Jurkat, Clone E6-1 (cell line): Measurements from ENCODE around the gene VPS33A.
"Not testable (repeated sequence)": the region's sequence is repeated elsewhere in the genome, so short reads cannot be mapped to it uniquely, and the experiment has no call there.

ENCODE experiments used
- DNase-seq: peaks from one replicate; pipeline ENCODE4 v3.0.0-alpha.2; 2011; ENCODE audit warnings: low read depth, low spot score
- H3K4me3 ChIP-seq: 2 replicates; pipeline ENCODE4 v1.5.1; 2011; ENCODE audit warnings: mild to moderate bottlenecking, low read length, control low read depth, moderate library complexity

Gene VPS33A

DNA sequence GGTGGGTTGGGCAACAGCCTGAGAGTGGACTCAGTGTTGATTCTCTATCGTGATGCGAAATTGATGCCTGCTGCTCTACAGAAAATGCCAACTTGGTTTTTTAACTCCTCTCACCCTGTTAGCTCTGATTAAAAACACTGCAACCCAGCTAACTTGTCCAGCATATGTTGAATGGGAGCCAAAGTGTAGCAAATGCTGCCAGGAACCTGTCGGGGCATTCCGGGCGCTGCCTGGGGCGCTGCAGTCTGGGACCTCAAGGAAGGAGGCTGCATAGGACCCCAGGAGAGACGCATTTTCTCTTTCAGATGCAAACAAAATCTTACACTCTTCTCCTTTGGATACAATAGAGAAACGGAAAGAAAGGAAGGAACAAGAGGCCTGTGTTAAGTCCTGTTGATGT lies 58.9 kb downstream of the VPS33A start:
- H3K4me3 ChIP-seq: no peak overlapping the region
- no peak for DNase-seq

DNA sequence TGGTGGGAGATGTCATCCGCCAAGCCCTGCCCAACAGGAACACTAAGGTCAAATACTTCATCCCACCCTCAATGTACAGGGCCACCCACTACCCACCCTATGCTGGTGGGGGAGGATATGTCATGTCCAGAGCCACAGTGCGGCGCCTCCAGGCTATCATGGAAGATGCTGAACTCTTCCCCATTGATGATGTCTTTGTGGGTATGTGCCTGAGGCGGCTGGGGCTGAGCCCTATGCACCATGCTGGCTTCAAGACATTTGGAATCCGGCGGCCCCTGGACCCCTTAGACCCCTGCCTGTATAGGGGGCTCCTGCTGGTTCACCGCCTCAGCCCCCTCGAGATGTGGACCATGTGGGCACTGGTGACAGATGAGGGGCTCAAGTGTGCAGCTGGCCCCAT lies 59.3 kb downstream of the VPS33A start:
- no peak for DNase-seq
- no peak overlapping the region for H3K4me3 ChIP-seq

DNA sequence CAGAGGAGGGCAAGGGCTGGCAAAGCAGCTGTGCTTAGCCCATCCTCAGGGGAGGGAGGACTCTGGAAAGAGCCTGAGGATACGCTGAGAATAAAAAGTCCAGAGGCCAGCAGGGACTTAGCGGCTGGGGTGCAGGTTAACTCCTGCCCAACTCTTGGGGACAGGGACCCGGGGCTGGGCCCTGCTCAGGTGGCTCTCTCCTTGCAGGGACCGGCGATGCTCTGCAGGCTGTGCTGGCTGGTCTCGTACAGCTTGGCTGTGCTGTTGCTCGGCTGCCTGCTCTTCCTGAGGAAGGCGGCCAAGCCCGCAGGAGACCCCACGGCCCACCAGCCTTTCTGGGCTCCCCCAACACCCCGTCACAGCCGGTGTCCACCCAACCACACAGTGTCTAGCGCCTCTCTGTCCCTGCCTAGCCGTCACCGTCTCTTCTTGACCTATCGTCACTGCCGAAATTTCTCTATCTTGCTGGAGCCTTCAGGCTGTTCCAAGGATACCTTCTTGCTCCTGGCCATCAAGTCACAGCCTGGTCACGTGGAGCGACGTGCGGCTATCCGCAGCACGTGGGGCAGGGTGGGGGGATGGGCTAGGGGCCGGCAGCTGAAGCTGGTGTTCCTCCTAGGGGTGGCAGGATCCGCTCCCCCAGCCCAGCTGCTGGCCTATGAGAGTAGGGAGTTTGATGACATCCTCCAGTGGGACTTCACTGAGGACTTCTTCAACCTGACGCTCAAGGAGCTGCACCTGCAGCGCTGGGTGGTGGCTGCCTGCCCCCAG lies 60.0 kb downstream of the VPS33A start:
- no peak overlapping the region for H3K4me3 ChIP-seq
- no peak for DNase-seq

DNA sequence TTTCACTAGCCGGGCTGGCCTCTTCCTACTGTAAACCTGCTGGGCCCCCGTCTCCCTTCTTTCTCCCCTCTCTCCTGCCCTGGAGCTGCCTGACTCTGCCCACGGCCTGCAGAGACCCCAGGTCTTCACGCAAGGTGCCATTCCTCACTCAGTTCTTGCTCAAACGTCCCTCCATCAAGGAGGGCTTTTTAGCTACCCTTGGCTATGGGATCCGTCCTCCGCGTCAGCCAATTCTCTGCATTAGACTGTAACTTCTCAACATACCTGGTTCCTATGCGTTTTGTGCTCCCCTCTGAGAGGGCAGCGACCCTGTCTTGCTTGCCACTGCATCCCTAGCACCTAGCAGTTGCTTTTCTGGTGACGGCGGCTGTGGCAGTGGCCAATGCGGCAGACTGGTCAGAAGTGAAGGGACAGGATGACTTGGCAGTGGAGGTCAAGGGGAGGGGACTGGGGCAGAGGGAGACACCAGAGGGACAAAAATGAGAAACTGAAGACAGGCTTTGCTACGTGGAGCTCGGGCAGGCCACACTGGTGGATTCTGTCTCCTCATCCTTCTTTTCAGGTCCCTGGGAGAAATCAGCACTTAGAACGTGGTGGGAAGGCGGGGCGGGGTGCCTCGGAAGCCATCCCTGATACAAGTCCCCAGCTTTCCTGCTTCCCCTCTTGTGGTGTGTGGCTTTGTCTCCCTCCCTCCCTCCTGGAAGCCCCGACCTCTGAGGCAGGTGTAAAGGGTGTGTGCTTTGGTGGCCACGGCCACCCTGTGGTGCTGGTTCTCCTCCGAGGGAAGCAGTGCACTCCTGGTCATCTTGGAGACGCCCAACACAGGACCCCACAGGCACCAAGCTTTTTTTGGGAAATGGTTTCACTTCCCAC lies 61.0 kb downstream of the VPS33A start:
- no peak for DNase-seq
- H3K4me3 ChIP-seq: no peak overlapping the region

DNA sequence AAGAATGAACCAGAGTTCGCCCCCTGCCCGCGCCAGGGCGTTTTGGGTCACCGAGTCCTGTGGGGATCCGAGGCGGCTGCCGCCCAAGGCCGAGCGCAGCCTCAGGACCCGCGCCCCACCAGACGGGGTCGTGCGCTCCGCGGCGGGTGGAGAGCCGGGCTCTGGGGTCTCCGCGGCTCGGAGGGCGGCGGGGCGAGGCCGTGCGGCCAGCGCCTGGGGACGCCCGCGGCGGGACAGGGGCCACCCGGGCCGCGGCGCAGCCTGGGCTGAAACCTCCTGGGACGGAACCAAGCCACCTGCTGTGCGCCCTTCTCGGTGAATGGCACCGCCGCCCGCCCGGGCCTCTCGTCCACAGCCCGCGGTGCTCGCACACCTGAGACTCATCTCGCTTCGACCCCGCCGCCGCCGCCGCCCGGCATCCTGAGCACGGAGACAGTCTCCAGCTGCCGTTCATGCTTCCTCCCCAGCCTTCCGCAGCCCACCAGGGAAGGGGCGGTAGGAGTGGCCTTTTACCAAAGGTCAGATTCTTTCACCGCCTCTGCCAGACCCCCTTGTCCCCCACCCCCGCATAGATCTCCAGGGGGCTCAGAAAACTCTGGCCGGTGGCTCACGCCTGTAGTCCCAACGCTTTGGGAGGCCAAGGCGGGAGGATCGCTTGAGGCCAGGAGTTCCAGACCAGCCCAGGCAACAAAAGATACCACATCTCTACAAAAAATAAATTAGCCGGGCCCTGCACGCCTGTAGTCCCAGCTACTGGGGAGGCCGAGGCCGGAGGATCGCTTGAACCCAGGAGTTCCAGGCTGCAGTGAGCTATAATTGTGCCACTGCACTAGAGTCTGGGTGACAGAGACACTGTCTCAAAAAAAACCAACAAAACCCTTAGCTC lies 61.9 kb downstream of the VPS33A start:
- no peak overlapping the region for H3K4me3 ChIP-seq
- DNase-seq: no peak

DNA sequence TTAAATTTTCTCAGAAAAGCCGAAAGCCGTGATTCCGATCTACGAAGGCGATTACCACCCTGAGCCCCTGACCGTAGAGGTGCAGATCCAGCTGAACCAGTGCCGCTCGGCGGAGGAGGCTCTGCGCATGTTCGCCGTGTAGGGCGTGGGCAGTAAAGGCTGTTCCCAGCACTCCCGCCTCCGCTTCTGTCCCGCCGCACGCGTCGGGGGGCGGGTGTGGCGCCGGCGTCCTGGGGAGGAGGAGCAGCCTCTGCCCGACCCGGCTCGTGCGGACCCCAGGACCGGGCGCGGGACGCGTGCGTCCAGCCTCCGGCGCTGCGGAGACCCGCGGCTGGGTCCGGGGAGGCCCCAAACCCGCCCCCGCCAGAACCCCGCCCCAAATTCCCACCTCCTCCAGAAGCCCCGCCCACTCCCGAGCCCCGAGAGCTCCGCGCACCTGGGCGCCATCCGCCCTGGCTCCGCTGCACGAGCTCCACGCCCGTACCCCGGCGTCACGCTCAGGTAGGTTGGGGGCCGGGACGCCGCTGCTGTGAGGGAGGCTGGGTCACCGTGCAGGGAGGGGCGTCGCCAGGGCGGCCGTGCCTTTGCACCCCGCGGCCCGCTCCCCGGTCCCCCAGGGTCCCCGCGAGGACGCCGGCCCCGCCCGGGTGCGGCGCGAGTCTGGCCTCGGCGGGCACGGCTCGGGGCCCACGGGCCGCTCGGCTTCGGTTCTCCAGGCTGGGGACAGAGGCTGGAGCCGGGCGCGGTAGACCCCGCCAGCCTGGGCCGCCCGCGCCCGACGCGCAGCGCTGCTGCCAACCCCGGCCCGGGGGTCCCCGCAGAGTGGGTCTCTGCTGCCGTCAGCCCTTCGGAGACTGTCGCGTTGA lies 62.8 kb downstream of the VPS33A start, which contains the start of gene B3GNT4:
B3GNT4 (plus strand) TSS at position 409 of the 866 bp plus-strand sequence. CDS start 910 bp downstream, outside the sequence.
- no peak for DNase-seq
- peak within 1 kb of the TSS; percentile 49 for H3K4me3 ChIP-seq

DNA sequence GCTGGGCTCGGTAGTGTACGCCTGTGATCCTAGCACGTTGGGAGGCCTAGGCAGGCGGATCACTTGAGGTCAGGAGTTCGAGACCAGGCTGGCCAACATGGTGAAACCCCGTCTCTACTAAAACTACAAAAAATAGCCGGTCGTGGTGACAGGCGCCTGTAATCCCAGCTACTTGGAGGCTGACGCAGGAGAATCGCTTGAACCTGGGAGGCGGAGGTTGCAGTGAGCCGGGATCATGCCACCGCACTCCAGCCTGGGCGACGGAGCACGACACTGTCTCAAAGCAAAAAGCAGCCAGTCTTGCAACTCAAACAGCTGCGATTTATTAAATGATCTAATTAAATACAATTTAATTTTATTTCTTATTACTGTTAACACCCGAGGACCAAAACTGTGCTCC lies 63.5 kb downstream of the VPS33A start:
- not testable (repeated sequence) for DNase-seq
- peak overlapping the region; percentile 49 for H3K4me3 ChIP-seq

DNA sequence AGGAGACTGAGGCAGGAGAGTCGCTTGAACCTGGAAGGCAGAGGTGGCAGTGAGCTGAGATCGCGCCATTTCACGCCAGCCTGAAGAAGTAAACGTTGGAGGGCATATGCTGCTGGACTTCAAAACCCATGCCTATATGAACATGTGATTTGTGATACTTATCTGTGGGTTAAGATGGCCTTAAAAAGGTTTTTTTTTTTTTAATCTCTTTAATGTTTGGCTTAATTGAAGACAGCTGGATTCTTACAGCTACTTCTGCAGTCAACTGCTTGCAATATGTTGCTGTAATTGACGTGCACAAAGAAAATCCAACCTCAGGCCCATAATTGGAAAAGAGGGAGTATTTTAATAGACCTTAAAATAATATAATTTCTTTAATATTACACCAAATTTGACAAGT lies 64.3 kb downstream of the VPS33A start:
- no peak overlapping the region for H3K4me3 ChIP-seq
- no peak for DNase-seq

DNA sequence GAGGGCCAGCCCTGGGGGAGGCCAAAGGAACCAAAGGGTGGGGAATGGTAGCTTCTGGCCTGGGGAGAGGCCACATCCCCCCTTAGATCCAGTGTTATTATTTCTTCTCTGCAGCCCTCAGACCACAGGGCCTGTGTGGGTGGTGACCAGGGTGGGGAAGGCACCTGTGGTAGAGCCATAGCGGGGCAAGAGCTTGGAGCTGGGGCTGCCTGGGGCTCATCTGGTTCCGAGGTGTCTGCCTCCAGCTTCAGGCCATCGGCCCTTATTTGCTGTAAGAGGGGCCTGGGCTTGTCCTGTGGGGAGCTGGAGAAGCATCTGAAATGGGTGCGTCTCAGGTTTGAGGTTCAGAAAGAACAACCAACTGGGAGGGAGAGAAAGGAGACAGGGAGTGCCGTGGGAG lies 64.9 kb downstream of the VPS33A start:
- DNase-seq: no peak
- H3K4me3 ChIP-seq: no peak overlapping the region

DNA sequence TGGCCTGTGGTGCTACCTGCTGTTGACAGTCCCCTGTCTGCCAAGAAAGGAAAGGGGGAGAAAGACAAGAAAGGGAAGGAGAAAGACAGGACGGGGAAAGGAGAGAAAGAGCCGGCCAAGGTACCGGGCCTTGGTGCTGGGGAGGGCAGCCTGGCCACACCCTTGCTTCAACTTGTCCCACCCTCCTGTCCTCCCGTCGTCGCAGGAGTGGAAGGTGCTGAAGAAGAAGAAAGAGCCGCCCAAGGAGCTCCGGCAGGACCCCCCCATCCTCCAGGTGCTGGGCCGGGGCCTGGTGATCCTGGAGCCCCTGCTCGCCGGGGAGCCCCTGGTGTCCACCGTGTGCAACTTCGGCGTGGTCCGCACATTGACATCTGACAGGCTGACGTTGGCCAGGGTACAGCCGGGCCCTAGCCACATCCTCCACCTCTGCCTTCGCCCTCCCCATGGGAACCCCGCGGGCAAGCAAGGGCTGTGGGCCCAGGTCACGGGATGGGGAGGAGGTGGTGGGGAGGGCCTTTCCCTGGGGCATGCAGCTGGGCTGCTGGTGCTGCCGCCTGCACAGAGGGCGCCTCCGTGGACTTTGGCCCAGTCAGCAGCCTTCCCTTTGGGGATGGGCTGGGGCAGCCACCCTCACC lies 65.6 kb downstream of the VPS33A start:
- no peak overlapping the region for H3K4me3 ChIP-seq
- no peak for DNase-seq

DNA sequence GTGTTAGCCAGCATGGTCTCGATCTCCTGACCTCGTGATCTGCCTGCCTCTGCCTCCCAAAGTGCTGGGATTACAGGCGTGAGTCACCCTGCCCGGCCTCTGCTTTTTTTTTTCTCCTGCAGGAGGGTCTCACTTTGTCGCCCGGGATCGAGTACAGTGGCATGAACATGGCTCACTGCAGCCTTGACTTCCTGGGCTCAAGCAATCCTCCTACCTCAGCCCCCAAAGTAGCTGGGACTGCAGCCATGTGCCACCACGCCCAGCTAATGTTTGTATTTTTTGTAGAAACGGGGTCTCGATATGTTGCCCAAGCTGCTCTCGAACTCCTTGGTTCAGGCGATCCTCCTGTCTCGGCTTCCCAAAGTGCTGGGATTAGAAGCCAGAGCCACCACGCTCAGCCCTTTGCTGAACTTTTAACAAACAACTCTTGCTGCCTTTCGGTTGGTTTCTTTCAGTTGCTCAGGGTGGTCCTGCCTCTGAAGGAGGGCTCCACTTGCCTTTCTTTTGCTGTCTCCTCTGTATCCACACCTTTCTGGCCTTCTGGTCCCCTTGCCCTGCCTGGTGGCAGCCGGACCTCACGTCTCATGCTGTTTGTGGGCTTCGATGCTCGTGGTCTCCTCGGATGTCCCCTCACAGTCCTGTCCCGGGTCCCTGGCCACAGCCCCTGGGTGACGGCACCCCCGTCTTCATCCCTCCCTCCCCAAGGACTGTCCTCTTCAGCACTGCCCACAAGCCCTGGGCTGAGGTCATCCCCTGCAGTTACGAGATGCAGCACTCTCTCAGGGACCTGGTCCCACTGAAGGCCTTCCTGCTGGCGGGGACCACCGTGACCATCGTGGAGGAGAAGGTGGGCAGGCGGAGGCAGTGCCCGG lies 66.6 kb downstream of the VPS33A start:
- H3K4me3 ChIP-seq: no peak overlapping the region
- no peak for DNase-seq

DNA sequence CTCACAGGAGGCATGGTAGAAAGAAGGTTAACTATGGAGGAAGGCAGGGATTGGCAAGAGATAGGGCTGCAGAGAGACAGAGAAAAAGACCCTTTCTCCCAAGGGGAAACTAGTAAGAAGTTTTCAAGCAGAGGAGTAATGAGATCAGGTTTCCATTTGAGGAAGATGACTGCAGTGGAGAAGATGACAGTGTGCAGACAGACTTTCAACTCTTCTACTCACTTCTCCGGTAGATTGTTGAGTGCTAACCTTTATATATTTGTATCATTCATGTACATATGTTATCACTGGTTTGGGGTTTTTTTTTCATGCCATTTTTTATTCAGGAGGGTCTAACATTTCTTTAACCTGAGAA lies 68.7 kb downstream of the VPS33A start:
- DNase-seq: no peak
- H3K4me3 ChIP-seq: no peak overlapping the region

DNA sequence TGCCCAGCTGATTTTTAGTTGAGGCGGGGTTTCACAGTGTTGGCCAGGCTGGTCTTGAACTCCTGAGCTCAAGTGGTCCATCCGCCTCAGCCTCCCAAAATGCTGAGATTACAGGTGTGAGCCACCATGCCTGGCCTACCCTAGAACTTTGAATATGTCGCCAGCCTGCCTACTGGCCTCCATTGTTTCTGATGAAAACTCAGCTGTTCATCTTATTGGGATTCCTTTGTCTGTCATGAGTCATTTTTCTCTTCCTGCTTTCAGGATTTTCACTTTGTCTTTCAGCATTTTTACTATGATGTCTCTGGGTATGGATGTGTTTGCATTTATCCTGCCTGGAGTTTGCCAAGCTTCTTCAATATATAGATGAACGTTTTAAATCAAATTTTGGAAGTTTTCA lies 70.9 kb downstream of the VPS33A start:
- no peak for DNase-seq
- H3K4me3 ChIP-seq: no peak overlapping the region

DNA sequence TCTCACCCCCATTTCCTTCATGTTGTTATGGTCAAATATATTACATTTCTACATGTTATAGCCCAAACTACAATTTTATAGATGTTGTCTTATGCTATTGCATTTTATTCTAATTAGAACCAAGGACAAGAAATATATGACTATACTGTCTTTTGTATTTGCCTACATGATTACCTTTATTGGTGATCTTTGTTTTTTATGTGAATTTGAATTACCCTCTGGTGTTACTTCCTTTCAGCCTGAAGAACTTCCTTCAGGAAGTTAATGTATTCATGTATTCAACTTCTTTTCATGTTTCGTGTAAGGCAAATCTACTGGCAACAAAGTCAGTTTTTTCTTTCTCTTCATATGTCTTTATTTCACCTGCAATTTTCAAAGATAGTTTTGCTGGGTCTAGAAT lies 71.5 kb downstream of the VPS33A start:
- no peak for DNase-seq
- H3K4me3 ChIP-seq: no peak overlapping the region

DNA sequence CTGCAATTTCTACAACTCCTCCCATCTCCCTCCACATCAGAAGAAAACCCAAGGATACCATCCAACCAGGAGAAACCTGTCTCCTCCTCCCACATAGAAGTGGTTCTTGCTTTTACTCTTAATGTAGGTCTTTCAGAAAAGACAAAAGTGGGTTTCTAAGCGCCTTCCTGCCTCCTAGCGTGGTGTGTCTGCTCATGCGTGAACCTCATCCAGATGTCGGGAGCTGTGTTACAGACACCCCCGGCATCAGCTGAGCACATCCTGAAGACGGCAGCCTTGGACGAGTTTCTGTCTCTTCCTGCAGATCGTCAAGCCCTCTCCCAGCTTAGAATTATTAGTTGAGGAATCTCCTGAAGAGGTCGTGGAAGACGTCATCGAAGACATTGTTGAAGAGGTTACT lies 73.9 kb downstream of the VPS33A start:
- no peak for DNase-seq
- no peak overlapping the region for H3K4me3 ChIP-seq

DNA sequence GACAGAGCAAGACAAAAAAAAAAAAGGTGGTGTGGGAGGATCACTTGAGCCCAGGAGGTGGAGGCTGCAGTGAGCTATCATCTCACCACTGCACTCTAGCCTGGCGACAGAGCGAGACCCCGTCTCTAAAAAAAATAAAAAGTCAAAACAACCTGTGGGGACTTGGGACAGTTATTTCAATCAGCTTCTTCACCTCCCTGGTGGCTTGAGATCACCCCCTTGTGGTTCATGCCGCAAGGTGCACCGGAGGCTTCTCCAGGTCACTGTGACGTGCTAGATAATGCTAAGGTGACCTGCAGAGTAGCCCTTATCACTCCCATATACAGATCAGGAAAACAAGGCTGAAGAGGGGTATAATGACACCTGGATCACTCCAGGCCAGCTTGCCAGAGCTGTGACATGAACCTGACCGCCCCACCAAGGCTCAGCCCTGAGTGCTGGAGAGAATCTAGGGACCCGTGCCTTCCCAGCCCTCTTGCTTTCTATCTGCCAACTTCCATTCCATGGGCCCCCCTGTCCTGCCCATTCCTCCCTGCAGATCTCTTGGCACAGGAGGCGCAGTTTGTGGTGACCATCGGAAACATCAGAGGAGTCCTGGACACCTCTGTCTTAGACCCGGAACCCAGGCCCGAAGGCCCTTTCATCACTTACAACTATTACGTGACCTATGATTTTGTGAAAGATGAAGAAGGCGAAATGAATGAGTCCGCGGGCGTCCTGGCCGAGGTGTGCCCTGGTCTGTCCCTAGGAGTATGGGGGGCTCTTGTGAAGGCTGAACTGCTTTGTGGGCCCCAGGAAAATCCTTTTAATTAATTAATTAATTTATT lies 75.2 kb downstream of the VPS33A start:
- DNase-seq: peak; percentile 64
- H3K4me3 ChIP-seq: no peak overlapping the region
